ENCODE measurements around the gene PCDHA6.
"Not testable (repeated sequence)": the region's sequence is repeated elsewhere in the genome, so short reads cannot be mapped to it uniquely, and the experiment has no call there.

The PCDHA6 gene

GRCh38 chr5:140822281-140822629, 5.5 kb upstream of the PCDHA6 start:
- DNase-seq (ENCODE audit: low spot score): no peak

DNA sequence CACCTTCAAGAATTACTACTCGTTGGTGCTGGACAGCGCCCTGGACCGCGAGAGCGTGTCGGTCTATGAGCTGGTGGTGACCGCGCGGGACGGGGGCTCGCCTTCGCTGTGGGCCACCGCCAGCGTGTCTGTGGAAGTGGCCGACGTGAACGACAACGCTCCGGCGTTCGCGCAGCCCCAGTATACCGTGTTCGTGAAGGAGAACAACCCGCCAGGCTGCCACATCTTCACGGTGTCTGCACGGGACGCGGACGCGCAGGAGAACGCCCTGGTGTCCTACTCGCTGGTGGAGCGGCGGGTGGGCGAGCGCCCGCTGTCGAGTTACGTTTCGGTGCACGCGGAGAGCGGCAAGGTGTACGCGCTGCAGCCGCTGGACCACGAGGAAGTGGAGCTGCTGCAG, 4.8 kb upstream of the PCDHA6 start:
- not testable (repeated sequence) for DNase-seq (ENCODE audit: low spot score)

GRCh38 chr5:140823475-140823874, 4.3 kb upstream of the PCDHA6 start:
- DNase-seq (ENCODE audit: low spot score): no peak

- DNase-seq (ENCODE audit: low spot score): peak; percentile 28
Measured at GRCh38 chr5:140828362-140828737, 590 bp downstream of the PCDHA6 start.

DNA sequence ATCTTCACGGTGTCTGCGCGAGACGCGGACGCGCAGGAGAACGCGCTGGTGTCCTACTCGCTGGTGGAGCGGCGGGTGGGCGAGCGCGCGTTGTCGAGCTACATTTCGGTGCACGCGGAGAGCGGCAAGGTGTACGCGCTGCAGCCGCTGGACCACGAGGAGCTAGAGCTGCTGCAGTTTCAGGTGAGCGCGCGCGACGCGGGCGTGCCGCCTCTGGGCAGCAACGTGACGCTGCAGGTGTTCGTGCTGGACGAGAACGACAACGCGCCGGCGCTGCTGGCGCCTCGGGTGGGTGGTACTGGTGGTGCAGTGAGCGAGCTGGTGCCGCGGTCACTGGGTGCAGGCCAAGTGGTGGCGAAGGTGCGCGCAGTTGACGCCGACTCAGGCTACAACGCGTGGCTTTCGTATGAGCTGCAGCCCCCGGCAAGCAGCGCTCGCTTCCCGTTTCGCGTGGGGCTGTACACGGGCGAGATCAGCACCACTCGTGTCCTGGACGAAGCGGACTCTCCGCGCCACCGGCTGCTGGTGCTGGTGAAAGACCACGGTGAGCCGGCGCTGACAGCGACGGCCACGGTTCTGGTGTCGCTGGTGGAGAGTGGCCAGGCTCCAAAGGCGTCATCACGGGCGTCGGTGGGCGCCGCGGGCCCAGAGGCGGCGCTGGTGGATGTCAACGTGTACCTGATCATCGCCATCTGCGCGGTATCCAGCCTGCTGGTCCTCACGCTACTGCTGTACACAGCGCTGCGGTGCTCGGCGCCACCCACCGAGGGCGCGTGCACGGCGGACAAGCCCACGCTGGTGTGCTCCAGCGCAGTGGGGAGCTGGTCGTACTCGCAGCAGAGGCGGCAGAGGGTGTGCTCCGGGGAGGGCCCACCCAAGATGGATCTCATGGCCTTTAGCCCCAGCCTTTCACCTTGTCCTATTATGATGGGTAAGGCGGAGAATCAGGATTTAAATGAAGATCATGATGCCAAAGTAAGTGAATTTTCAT, 2.0 kb downstream of the PCDHA6 start:
- DNase-seq (ENCODE audit: low spot score): not testable (repeated sequence)

GRCh38 chr5:140833993-140834392, 6.2 kb downstream of the PCDHA6 start, which contains the start of gene PCDHA7:
TSS of gene PCDHA7 (plus strand) at chr5:140834269. CDS start at chr5:140834384, 115 bp downstream.
- DNase-seq (ENCODE audit: low spot score): peak; percentile 73

- not testable (repeated sequence) for DNase-seq (ENCODE audit: low spot score)
Measured at GRCh38 chr5:140834439-140835008, 6.8 kb downstream of the PCDHA6 start.

GRCh38 chr5:140835622-140836510, 8.1 kb downstream of the PCDHA6 start:
- DNase-seq (ENCODE audit: low spot score): no peak

DNA sequence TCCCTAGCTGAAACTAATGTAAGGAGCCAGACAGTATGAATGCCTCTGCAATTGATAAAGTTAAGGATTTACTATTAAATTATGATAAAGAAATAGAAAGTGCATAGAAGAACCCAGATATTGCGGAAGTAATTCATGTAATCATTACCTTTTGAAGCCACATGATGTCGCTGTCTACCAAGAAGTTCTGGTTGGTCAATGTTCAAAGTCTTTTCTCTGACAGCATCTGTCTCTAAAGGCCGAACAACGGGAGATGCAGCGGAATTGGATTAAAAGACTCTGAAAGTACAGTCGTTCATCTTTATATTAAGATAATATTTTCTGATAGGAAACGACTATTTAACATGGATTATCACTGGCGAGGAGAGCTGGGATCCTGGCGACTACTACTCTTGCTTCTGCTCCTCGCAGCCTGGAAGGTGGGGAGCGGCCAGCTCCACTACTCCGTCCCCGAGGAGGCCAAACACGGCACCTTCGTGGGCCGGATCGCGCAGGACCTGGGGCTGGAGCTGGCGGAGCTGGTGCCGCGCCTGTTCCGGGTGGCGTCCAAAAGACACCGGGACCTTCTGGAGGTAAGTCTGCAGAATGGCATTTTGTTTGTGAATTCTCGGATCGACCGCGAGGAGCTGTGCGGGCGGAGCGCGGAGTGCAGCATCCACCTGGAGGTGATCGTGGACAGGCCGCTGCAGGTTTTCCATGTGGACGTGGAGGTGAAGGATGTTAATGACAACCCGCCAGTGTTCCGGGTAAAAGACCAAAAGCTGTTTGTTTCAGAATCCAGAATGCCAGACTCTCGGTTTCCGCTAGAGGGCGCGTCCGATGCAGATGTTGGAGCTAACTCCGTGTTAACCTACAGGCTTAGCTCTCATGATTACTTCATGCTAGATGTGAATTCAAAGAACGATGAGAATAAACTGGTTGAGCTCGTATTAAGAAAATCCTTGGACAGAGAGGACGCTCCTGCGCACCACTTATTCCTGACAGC, 13.5 kb downstream of the PCDHA6 start, which contains the start of gene PCDHA8:
Gene PCDHA8 (plus strand): TSS at position 210 of the 985 bp plus-strand sequence. CDS start 135 bp downstream, at position 345.
- DNase-seq (ENCODE audit: low spot score): peak; percentile 71

GRCh38 chr5:140842798-140843733, 15.3 kb downstream of the PCDHA6 start:
- DNase-seq (ENCODE audit: low spot score): no peak

DNA sequence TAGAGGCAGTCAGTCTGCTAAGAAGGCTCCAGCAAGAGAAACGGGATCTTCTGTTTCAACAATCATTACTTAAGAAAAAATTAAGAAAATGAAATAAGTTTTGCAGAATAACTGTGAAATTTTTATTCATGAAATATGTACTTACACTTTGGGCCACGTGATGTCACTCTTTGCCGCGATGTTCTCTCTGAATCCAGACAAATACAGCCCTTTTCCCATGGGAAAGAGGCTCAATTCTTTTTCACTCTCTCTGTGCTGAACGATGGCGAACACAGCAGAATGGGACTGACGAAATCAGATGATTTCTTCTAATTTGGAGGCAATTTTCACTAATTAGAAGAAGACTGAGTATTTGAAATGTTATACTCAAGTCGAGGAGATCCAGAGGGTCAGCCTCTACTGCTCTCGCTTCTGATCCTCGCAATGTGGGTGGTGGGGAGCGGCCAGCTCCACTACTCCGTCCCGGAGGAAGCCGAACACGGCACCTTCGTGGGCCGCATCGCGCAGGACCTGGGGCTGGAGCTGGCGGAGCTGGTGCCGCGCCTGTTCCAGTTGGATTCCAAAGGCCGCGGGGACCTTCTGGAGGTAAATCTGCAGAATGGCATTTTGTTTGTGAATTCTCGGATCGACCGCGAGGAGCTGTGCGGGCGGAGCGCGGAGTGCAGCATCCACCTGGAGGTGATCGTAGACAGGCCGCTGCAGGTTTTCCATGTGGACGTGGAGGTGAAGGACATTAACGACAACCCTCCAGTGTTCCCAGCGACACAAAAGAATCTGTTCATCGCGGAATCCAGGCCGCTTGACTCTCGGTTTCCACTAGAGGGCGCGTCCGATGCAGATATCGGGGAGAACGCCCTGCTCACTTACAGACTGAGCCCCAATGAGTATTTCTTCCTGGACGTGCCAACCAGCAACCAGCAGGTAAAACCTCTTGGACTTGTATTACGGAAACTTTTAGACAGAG, 20.7 kb downstream of the PCDHA6 start, which contains the start of gene PCDHA9:
Gene PCDHA9 (plus strand): TSS at position 244 of the 964 bp plus-strand sequence. CDS start 114 bp downstream, at position 358.
- DNase-seq (ENCODE audit: low spot score): not testable (repeated sequence)

DNA sequence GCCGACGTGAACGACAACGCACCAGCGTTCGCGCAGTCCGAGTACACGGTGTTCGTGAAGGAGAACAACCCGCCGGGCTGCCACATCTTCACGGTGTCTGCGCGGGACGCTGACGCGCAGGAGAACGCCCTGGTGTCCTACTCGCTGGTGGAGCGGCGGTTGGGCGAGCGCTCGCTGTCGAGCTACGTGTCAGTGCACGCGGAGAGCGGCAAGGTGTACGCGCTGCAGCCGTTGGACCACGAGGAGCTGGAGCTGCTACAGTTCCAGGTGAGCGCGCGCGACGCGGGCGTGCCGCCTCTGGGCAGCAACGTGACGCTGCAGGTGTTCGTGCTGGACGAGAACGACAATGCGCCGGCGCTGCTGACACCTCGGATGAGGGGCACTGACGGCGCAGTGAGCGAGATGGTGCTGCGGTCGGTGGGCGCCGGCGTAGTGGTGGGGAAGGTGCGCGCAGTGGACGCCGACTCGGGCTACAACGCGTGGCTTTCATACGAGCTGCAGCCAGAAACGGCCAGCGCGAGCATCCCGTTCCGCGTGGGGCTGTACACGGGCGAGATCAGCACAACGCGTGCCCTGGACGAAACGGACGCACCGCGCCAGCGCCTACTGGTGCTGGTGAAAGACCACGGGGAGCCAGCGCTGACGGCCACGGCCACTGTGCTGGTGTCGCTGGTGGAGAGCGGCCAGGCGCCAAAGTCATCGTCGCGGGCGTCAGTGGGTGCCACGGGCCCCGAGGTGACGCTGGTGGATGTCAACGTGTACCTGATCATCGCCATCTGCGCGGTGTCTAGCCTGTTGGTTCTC, 22.3 kb downstream of the PCDHA6 start:
- not testable (repeated sequence) for DNase-seq (ENCODE audit: low spot score)

GRCh38 chr5:140855772-140856674, 28.3 kb downstream of the PCDHA6 start, which contains the start of gene PCDHA10:
TSS of gene PCDHA10 (plus strand) at chr5:140855897. CDS start at chr5:140856049, 152 bp downstream.
- peak; percentile 85 for DNase-seq (ENCODE audit: low spot score)

- DNase-seq (ENCODE audit: low spot score): no peak
Measured at GRCh38 chr5:140857177-140857986, 29.6 kb downstream of the PCDHA6 start.

DNA sequence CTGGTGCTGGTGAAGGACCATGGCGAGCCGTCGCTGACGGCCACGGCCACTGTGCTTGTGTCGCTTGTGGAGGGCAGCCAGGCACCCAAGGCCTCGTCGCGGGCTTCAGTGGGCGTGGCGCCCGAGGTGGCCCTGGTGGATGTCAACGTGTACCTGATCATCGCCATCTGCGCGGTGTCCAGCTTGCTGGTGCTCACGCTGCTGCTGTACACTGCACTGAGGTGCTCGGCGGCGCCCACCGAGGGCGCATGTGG, 30.2 kb downstream of the PCDHA6 start:
- no peak for DNase-seq (ENCODE audit: low spot score)
